Measurements from ENCODE around the gene EIF4H.
"Not testable (repeated sequence)": the region's sequence is repeated elsewhere in the genome, so short reads cannot be mapped to it uniquely, and the experiment has no call there.

EIF4H gene

DNA sequence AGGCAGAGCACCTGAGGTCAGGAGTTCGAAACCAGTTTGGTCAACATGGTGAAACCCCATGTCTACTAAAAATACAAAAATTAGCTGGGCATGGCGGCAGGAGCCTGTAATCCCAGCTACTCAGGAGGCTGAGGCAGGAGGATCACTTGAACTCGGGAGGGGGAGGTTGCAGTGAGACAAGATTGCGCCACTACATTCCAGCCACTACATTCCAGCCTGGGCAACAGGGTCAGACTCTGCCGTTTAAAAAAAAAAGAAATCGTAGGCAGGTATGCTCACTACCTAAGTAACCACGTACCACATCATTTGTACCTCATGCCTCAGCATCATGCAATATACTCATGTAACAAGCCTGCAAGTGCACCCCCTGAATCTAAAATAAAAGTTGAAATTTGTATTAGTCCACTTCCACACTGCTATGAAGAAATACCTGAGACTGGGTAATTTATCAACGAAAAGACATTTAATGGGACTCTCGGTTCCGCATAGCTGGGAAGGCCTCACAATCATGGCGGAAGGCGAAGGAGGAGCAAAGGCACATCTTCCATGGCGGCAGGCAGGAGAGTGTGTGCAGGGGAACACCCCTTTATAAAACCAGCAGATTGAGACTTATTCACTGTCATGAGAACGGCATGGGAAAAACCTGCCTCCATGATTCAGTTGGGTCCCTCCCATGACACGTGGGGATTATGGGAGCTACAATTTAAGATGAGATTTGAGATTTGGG is 8.1 kb upstream of the EIF4H start:
- H3K27ac Mint-ChIP-seq: no peak overlapping the region
- TF ChIP-seq, protein P1, sequence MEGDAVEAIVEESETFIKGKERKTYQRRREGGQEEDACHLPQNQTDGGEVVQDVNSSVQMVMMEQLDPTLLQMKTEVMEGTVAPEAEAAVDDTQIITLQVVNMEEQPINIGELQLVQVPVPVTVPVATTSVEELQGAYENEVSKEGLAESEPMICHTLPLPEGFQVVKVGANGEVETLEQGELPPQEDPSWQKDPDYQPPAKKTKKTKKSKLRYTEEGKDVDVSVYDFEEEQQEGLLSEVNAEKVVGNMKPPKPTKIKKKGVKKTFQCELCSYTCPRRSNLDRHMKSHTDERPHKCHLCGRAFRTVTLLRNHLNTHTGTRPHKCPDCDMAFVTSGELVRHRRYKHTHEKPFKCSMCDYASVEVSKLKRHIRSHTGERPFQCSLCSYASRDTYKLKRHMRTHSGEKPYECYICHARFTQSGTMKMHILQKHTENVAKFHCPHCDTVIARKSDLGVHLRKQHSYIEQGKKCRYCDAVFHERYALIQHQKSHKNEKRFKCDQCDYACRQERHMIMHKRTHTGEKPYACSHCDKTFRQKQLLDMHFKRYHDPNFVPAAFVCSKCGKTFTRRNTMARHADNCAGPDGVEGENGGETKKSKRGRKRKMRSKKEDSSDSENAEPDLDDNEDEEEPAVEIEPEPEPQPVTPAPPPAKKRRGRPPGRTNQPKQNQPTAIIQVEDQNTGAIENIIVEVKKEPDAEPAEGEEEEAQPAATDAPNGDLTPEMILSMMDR (IDR thresholded peaks at IDR 0.05; ENCODE audit: unreplicated experiment in 3 of 3): no peak
- H3K4me1 Mint-ChIP-seq: no peaks in the 10 kb centered on the region
- no peak overlapping the region for H3K4me3 Mint-ChIP-seq
- no peaks in the 10 kb centered on the region for H3K9me3 Mint-ChIP-seq
- H3K36me3 Mint-ChIP-seq (ENCODE audit: low read depth): peaks cover 4% of the 10 kb centered on the region
- H3K27me3 Mint-ChIP-seq (ENCODE audit: low read depth): no peaks in the 10 kb centered on the region

DNA sequence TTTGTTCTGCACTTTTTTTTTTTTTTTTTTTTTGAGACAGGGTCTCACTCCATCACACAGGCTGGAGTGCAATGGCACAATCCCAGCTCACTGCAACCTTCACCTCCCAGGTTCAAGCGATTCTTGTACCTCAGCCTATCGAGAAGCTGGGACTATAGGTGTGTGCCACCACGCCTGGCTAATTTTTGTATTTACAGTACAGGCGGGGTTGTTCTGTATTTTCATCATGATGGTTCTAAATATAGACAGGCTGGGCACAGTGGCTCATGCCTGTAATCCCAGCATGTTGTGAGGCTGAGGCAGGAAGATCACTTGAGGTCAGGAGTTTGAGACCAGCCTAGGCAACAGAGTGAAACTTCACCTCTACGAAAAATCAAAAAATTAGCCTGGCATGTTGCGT is 6.8 kb upstream of the EIF4H start:
- H3K36me3 Mint-ChIP-seq (ENCODE audit: low read depth); H3K4me1 Mint-ChIP-seq; H3K9me3 Mint-ChIP-seq; H3K27ac Mint-ChIP-seq; H3K4me3 Mint-ChIP-seq; H3K27me3 Mint-ChIP-seq (ENCODE audit: low read depth): not testable (repeated sequence)

DNA sequence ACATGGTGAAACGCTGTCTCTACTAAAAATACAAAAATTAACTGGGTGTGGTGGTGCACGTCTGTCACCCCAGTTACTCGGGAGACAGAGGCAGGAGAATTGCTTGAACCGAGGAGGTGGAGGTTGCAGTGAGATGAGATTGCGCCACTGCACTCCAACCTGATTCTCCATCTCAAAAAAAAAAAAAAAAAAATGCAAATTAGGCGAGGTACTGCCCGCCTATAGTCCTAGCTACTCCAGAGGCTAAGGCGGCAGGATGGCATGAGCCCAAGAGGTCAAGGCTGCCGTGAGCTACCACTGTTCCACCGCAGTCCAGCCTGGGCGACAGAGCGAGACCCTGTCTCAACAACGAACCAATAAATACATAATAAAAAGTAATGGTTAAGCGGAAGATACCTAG is 1.1 kb upstream of the EIF4H start:
- H3K4me3 Mint-ChIP-seq: peak overlapping the region; percentile 92 to 96 (median 95)
- H3K27me3 Mint-ChIP-seq (ENCODE audit: low read depth): no peaks in the 10 kb centered on the region
- TF ChIP-seq, protein P1 (IDR thresholded peaks at IDR 0.05; ENCODE audit: unreplicated experiment in 3 of 3): no peak
- peaks cover 12% of the 10 kb centered on the region for H3K36me3 Mint-ChIP-seq (ENCODE audit: low read depth)
- peaks cover 40% of the 10 kb centered on the region for H3K4me1 Mint-ChIP-seq
- peak overlapping the region; percentile 87 to 97 (median 97) for H3K27ac Mint-ChIP-seq
- H3K9me3 Mint-ChIP-seq: no peaks in the 10 kb centered on the region

DNA sequence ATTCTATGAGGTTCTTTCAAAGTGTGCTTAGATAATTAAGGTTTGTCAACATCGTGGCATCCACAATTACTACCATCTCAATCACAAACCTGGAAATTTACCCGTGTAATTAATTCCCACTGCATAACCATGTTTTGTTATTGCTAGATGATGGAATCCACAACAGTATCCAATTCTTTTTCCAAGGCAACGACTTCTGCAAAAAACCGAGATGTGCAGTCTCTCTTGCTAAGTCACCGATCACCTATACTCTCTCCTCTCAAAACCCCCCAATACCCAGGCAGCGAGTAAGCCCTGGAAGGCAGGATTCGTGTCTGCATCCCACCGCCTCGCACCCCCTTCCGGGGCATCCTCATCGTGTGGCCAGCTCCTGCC is 678 bp upstream of the EIF4H start:
- peak overlapping the region; percentile 92 to 96 (median 95) for H3K4me3 Mint-ChIP-seq
- no peaks in the 10 kb centered on the region for H3K9me3 Mint-ChIP-seq
- H3K27me3 Mint-ChIP-seq (ENCODE audit: low read depth): no peaks in the 10 kb centered on the region
- peak overlapping the region; percentile 87 to 97 (median 97) for H3K27ac Mint-ChIP-seq
- TF ChIP-seq, protein P1 (IDR thresholded peaks at IDR 0.05; ENCODE audit: unreplicated experiment in 3 of 3): no peak
- H3K4me1 Mint-ChIP-seq: peaks cover 41% of the 10 kb centered on the region
- H3K36me3 Mint-ChIP-seq (ENCODE audit: low read depth): peaks cover 12% of the 10 kb centered on the region

DNA sequence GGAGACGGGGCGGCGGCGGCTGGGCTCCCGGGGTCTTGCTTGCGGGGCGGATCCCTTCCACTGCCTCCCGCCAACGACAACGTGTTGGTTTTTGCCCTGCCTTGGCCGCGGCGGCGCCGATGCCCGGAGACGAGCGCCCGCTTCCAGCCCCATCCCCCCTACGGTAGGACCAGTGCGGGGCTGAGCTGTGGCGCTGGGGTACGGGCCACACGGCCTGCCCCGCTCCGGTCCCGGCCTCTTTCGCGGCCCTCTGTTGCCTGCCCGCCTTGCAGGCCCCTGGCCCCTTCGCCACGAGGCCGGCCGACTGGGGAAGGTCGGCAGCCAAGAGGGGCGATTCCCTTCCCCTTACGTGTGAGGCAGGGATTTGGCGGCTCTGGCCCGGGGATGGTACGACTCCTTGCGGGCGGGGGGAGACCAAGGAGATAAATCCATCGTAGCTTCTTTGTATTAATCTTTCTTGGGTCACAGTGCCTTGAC is 488 bp downstream of the EIF4H start:
- H3K27me3 Mint-ChIP-seq (ENCODE audit: low read depth): no peaks in the 10 kb centered on the region
- peaks cover 19% of the 10 kb centered on the region for H3K36me3 Mint-ChIP-seq (ENCODE audit: low read depth)
- peaks cover 48% of the 10 kb centered on the region for H3K4me1 Mint-ChIP-seq
- peak overlapping the region; percentile 87 to 97 (median 95) for H3K27ac Mint-ChIP-seq
- peak overlapping the region; percentile 87 to 96 (median 93) for H3K4me3 Mint-ChIP-seq
- no peaks in the 10 kb centered on the region for H3K9me3 Mint-ChIP-seq
- TF ChIP-seq, protein P1 (IDR thresholded peaks at IDR 0.05; ENCODE audit: unreplicated experiment in 3 of 3): no peak

DNA sequence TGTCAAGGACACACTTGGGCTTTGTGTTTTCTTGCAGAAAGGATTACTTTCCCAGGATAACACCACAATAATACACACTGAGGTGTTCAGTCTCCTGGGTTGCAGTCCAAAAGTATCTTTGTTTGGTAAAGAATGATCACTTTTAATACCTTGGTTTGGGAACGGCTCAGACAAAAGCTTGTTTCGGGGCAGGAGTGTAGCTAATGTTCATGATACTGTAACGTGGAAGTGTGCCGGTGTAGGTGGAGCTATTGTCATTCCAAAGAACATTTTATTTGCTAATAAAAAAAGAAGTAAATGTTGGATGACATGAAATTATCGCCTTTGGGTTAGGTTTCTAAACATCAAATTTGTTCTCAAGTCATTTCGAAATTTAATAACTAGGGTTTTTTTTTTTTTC is 1.2 kb downstream of the EIF4H start:
- Mint-ChIP-seq H3K27me3 (ENCODE audit: low read depth) (no peaks in the 10 kb centered on the region), H3K9me3 (no peaks in the 10 kb centered on the region), H3K27ac (peak overlapping the region; percentile 40 to 97 (median 95)), H3K4me3 (peak overlapping the region; percentile 87 to 96 (median 93)), H3K36me3 (ENCODE audit: low read depth) (peaks cover 19% of the 10 kb centered on the region), H3K4me1 (peaks cover 48% of the 10 kb centered on the region)
- TF ChIP-seq, protein P1 (IDR thresholded peaks at IDR 0.05; ENCODE audit: unreplicated experiment in 3 of 3): no peak
